Uterus (tissue), 4 donors: ENCODE results near the gene LTF. TPM values are rescaled to one million over a fixed set of nuclear protein-coding genes. Genes with fewer than 3 reads are reported as not detected.
"Not testable (repeated sequence)": the region's sequence is repeated elsewhere in the genome, so short reads cannot be mapped to it uniquely, and the experiment has no call there.

Experiments
- DNase-seq, 2 donors: peaks; one replicate each; pipeline ENCODE4 v3.0.0-alpha.2; 2019 to 2020
- H3K27ac ChIP-seq, 2 donors: fragments of 200-600 bp; sonication (generic); 1 replicate in 1 of 2; 2 replicates in 1 of 2; pipeline ENCODE4 v1.5.1; 2016 to 2018
- H3K27me3 ChIP-seq, 2 donors: fragments of 200-600 bp; sonication (generic); one replicate each; pipeline ENCODE4 v1.5.1; 2018 to 2019; ENCODE audit warnings: control low read depth in 1 of 2
- H3K36me3 ChIP-seq, 2 donors: fragments of 200-600 bp; sonication (generic); one replicate each; pipeline ENCODE4 v1.5.1; 2019; ENCODE audit warnings: control low read depth in 1 of 2
- H3K4me1 ChIP-seq, 2 donors: fragments of 200-600 bp; sonication (generic); one replicate each; pipeline ENCODE4 v1.5.1; 2018 to 2019; ENCODE audit warnings: control low read depth in 1 of 2
- H3K4me3 ChIP-seq, 2 donors: fragments of 200-600 bp; sonication (generic); 1 replicate in 1 of 2; 2 replicates in 1 of 2; pipeline ENCODE4 v1.5.1; 2018 to 2019; ENCODE audit warnings: mild to moderate bottlenecking in 1 of 2
- H3K9me3 ChIP-seq, 2 donors: fragments of 200-600 bp; sonication (generic); one replicate each; pipeline ENCODE4 v1.5.1; 2019; ENCODE audit warnings: control low read depth in 1 of 2
- CTCF ChIP-seq, 4 experiments: fragments of 200-600 bp in 2 of 4; fragments of 450-650 bp in 2 of 4; sonication (generic) in 2 of 4; IDR thresholded peaks; one replicate each; pipeline ENCODE4 v1.5.1; 2016 to 2019; ENCODE audit warnings: antibody characterized with exemption in 4 of 4, mild to moderate bottlenecking in 2 of 4, moderate library complexity in 1 of 4
- POLR2A ChIP-seq, 2 donors: fragments of 450-650 bp; IDR thresholded peaks; one replicate each; pipeline ENCODE4 v1.6.1; 2016; ENCODE audit warnings: antibody characterized with exemption in 2 of 2, mild to moderate bottlenecking in 1 of 2, moderate library complexity in 1 of 2
- intact Hi-C: fragments of 100-400 bp; cut with DNase I; formaldehyde crosslinking; loops from one replicate; pipeline ENCODE4 v1.15.1; 2023; ENCODE audit warnings: low total_unique reads
- total RNA-seq, 4 donors: library from RNA; depleted of rRNA in 3 of 4; stranded (reverse); fragments of >200 nt in 3 of 4; gene quantifications; one replicate each; pipeline versions ENCODE4 v1.1.0 to v1.2.4, GENCODE V29; 2014 to 2023
- donor health status: DM: yes; HTN: yes; CAD: no.

Gene LTF
- total RNA-seq, 4 donors from 2014 or later, result 0.59 to 9.0 (median 2.8) TPM

GRCh38 chr3:46395766-46396530 is 68.8 kb downstream of the LTF start:
- intact Hi-C loops, result no loop called here
- H3K9me3 ChIP-seq, result no peaks in the 10 kb centered on the region

GRCh38 chr3:46395210-46395661 is 69.5 kb downstream of the LTF start:
- H3K9me3 ChIP-seq, result no peaks in the 10 kb centered on the region
- intact Hi-C loops, result no loop called here
- no peak for DNase-seq
- TF ChIP-seq CTCF (IDR thresholded peaks at IDR 0.05) (no peak), POLR2A (IDR thresholded peaks at IDR 0.05) (no peak)
- H3K4me3 ChIP-seq, result no peak overlapping the region
- no peaks in the 10 kb centered on the region for H3K36me3 ChIP-seq
- H3K4me1 ChIP-seq, result no peaks in the 10 kb centered on the region
- H3K27ac ChIP-seq, result no peak overlapping the region
- no peaks in the 10 kb centered on the region for H3K27me3 ChIP-seq

More at GRCh38 chr3:46395766-46396530, 68.8 kb downstream of the LTF start:
- DNase-seq, result no peak
- no peaks in the 10 kb centered on the region for H3K4me1 ChIP-seq
- H3K27ac ChIP-seq, result no peak overlapping the region
- no peak overlapping the region for H3K4me3 ChIP-seq
- no peaks in the 10 kb centered on the region for H3K27me3 ChIP-seq
- no peaks in the 10 kb centered on the region for H3K36me3 ChIP-seq
- TF ChIP-seq POLR2A (IDR thresholded peaks at IDR 0.05) (no peak), CTCF (IDR thresholded peaks at IDR 0.05) (no peak)

GRCh38 chr3:46393554-46394434 is 70.9 kb downstream of the LTF start:
- Histone ChIP-seq H3K4me1 (no peaks in the 10 kb centered on the region), H3K27me3 (no peaks in the 10 kb centered on the region), H3K9me3 (no peaks in the 10 kb centered on the region), H3K36me3 (no peaks in the 10 kb centered on the region), H3K4me3 (no peak overlapping the region), H3K27ac (no peak overlapping the region)
- intact Hi-C loops, result no loop called here
- TF ChIP-seq CTCF (IDR thresholded peaks at IDR 0.05) (no peak), POLR2A (IDR thresholded peaks at IDR 0.05) (no peak)
- DNase-seq, result no peak

GRCh38 chr3:46393011-46393410 is 71.7 kb downstream of the LTF start:
- Histone ChIP-seq H3K27ac (no peak overlapping the region), H3K36me3 (no peaks in the 10 kb centered on the region), H3K9me3 (no peaks in the 10 kb centered on the region), H3K27me3 (no peaks in the 10 kb centered on the region), H3K4me3 (no peak overlapping the region), H3K4me1 (no peaks in the 10 kb centered on the region)
- intact Hi-C loops, result no loop called here
- no peak for DNase-seq
- TF ChIP-seq CTCF (IDR thresholded peaks at IDR 0.05), result no peak
- TF ChIP-seq POLR2A (IDR thresholded peaks at IDR 0.05), result no peak

- H3K4me1 ChIP-seq, DNase-seq, intact Hi-C loops, H3K36me3 ChIP-seq, H3K27me3 ChIP-seq, H3K27ac ChIP-seq, H3K4me3 ChIP-seq, H3K9me3 ChIP-seq: not testable (repeated sequence)
Measured at GRCh38 chr3:46391526-46391925, 73.2 kb downstream of the LTF start.
